Measurements from ENCODE around the gene PPFIBP2.
"Not testable (repeated sequence)": the region's sequence is repeated elsewhere in the genome, so short reads cannot be mapped to it uniquely, and the experiment has no call there.

Gene PPFIBP2

GRCh38 chr11:7637447-7638157 is 123.8 kb downstream of the PPFIBP2 start:
- DNase-seq (ENCODE audit: low read depth): peak; percentile 87

DNA sequence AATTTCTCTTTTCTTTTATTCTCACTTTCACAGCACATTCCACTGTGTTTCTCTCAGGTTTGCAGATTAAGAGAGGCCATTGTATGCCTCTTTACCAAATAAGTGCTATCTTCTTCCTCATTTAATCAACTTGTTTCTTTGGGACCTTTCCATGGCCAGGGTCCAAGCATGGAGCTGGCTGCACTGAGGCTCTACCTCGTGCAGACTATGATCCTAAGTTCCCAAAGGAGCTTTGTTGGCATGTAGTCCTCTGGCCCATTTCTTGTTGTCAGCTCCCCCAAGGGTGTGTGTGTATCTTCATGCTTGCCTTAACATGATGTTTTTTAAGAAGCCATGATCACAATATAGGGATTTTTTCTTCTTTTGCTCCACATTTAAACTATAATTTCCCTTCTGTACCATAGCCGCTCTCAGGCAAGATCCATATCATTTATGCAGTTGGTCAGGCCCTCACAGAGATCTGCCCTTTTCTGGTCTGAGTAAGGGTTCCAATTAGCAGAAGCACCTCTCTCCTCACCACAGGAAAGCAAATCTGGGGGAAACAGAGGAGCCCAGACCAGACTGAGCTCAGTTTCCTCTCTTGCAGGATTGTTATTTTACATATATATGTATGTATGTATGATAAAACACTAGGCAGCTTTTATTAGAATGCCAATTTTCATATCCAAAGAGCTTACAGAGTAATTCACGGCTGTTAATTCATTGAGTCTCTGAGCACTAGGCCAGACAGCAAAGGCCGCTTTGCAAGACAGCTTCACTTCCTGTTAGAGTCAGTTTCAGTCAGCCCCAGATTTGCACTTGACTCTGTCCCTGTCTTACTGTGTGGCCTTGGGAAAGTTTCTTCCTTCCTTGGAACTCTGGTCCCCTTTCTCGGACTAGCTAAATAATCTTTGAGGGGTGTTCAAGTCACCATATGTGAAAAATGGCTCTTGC is 125.2 kb downstream of the PPFIBP2 start:
- DNase-seq (ENCODE audit: low read depth): no peak

DNA sequence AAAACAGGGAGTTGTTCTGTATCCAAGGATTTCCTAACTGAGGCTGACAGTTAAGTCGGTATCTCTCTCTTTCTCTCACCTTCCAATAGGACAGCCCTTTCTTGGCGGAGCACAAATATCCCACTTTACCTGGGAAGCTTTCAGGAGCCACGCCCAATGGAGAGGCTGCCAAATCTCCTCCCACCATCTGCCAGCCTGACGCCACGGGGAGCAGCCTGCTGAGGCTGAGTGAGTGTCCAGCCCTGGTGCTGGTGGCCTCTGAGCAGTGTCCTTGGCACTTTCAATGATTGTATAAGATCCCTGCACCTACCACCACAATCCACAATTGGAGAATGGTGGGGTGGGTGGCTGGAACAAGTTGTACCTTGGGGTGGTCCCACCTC is 125.8 kb downstream of the PPFIBP2 start:
- DNase-seq (ENCODE audit: low read depth): no peak

- no peak for DNase-seq (ENCODE audit: low read depth)
These were observed 127.0 kb downstream of the PPFIBP2 start for GRCh38 chr11:7640816-7641215.

GRCh38 chr11:7642747-7643146 is 128.9 kb downstream of the PPFIBP2 start:
- no peak for DNase-seq (ENCODE audit: low read depth)

DNA sequence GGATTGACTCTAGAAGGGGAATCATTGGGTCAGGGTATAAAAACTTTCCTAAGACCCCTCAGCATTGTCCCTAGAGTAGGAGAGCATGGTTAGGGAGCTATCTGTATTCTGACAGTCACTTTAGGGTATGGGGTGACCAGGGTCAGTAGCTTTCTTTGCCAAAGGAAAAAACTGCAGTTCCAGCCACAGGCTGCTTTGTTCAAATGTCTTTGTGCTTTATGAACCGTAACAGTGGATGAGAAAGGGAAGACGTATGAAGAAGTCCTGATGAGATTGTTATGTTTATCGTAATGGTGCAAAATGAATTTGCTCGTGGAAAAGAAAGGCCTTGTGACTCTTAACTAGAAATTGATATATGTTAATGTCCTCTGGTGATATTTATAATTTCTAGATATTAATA is 129.5 kb downstream of the PPFIBP2 start:
- DNase-seq (ENCODE audit: low read depth): no peak

- no peak for DNase-seq (ENCODE audit: low read depth)
These were observed 131.4 kb downstream of the PPFIBP2 start for GRCh38 chr11:7645206-7645605.

DNA sequence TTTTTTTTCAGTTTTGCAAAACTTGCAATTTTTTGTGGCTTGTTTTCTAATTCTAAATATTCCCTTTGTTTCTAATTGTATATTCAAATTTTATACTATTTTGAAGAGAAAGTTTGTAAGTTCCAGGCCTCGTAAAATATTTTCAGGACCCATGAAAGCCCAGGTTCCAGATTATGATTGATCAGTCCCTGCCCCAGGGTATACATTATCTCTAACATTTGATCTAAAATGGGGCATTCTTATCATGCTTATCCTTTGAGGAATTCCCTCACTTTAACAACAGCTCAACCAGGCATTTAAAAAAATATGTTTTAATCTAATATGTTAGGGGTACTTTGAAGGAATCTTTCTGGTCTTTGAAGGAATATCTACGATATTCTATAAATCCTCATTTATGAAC is 133.1 kb downstream of the PPFIBP2 start:
- no peak for DNase-seq (ENCODE audit: low read depth)

GRCh38 chr11:7648264-7648663 is 134.5 kb downstream of the PPFIBP2 start:
- no peak for DNase-seq (ENCODE audit: low read depth)

- DNase-seq (ENCODE audit: low read depth): no peak
These were observed 137.3 kb downstream of the PPFIBP2 start for GRCh38 chr11:7651140-7651551.

GRCh38 chr11:7651700-7652099 is 137.9 kb downstream of the PPFIBP2 start:
- DNase-seq (ENCODE audit: low read depth): no peak

- DNase-seq (ENCODE audit: low read depth): no peak
These were observed 140.5 kb downstream of the PPFIBP2 start for GRCh38 chr11:7654195-7654705.

DNA sequence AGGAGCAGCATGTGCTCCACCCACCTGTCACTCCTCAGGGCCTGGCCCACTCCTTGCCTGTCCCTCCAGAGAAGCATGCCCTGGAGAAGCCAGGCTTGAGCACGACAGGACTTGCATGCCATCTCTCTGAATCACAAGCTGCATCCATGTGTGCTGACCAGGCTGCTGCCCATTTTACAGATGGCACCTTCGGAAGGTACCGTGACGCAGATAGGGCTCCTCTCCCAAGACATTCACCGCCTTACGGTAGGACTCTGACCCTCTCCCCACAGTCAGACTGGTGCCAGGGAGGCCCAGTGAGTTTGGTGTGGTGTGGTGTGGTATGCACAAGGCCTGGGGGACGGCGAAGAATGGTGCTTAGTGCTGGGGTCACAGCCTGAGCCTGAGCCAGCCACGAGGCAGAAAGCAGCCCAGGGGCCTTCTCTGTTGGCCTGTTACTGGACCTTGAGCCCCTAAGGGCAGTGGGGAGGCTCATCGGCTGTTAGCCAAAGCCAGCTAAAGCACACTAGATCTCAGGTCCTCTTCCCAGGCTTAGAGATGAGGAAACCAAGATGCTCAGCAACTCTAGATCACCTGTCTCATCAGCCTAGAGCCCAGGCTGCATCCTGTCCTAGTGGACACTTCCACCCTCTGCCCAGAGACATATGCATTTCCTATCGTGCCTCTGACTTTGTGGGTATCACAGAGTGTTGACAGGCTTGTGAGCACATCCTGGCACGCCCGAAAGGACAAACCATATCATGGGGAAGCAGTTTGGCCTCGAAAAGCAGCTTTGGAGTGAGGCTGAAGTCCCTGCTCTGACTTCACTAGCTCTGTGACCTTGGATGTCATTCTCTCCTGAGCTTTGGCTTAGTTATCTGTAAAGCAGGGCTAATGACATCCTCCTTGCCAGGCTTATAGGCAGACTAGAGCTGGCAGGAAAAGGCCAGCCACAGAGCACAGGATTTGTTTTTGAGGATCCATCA is 141.7 kb downstream of the PPFIBP2 start:
- DNase-seq (ENCODE audit: low read depth): no peak

GRCh38 chr11:7656704-7657103 is 142.9 kb downstream of the PPFIBP2 start:
- no peak for DNase-seq (ENCODE audit: low read depth)

DNA sequence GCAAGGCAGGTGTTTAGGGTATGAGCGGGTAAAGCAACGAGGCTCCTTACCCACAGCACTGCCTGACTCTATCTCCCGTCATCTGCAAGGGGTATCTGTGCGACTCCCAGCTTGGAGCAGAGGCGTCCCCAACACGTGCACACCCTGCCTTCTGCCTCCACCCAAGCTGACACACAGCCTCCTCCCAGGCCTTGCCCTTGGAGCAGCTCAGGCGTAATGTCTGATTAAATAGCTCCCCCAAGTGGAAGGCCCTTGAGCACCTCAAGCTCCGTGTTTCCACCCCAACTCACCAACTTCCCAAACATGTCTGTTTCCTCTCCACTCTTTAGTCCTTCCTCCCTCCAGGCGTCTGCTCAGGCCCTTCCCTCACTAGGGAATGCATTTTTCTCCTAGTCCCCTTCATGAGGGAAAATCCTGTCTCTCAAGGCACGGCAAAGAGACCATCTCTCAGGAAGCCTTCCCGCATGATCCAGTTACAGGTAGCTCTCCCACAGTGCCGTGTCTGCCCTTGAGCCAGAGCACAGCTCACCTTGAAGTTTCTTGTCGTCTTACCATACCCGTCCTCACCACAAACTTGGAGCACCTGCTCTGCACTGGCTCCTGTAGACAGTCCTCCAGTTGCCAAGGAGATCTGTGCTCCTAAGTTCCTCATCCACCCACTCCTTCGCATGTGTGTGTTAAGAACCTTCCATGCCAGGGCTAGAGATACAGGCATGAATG is 143.7 kb downstream of the PPFIBP2 start:
- peak; percentile 64 for DNase-seq (ENCODE audit: low read depth)

DNA sequence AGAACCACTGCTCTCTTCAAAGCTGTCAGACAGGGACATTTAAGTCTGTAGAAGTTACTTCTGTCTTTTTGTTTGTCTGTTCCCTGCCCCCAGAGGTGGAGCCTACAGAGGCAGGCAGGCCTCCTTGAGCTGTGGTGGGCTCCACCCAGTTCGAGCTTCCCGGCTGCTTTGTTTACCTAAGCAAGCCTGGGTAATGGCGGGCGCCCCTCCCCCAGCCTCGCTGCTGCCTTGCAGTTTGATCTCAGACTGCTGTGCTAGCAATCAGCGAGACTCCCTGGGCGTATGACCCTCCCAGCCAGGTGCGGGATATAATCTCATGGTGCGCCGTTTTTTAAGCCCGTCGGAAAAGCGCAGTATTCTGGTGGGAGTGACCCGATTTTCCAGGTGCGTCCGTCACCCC is 149.7 kb downstream of the PPFIBP2 start:
- DNase-seq (ENCODE audit: low read depth): not testable (repeated sequence)

- no peak for DNase-seq (ENCODE audit: low read depth)
These were observed 151.1 kb downstream of the PPFIBP2 start for GRCh38 chr11:7664867-7665266.

DNA sequence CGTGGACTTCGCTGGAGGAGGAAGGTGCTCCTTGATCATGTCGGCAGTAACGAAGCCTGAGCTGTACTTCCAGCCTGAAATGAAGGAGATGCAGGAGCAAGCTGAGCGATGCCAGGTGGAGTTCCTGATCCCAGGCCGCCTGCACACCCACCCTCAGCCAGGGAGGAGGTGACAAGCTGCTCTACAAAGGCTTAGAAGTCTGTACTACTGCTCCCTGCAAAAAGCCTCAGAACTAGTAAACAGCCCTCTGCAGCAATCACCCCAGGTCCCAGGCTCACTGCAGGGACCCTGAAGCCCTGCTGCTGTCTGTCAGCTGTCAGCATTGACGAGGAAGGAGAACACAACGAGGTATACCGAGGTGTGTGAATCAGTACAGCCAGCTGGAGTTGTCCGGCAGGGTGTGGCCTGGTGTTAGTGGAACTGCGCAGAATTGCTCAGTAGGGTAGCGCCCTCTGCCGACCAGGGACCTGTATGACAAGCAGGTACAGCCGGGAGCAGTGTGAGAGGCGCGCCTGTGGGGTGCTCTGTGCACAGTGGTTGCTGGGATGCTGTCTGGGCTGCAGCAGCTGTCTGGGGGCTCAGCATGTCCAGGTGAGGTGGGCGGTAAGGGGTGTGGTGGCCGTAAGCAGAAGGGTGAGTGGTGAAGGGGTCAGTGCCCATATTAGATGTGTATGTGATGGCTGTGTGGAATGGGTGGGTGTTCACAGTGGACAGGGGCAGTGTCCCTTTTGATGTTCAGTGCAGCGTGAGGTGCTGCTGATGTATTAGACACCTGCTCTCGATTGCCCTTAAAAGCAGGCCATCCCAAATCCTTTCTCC is 151.9 kb downstream of the PPFIBP2 start:
- DNase-seq (ENCODE audit: low read depth): peak; percentile 55

- DNase-seq (ENCODE audit: low read depth): no peak
These were observed 152.6 kb downstream of the PPFIBP2 start for GRCh38 chr11:7666292-7666866.

DNA sequence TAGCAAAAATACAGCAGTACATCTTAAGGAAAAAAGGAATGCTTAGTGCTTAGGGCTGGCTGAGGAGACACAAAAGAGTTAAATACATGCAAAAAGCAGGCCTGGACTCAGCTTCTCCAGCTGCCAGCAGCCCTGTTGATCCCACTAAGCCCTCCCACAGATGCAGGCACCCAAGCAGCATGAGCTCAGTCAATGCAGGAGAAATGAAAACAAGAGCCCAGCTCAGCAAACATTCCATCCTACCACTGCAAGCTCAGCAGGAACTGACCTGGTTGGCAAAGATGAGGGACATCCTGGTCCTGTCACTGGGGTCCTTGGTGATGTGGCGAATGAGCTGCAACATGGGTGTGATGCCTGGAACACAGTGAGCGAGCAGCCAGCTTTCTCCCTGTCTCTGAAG is 153.7 kb downstream of the PPFIBP2 start:
- DNase-seq (ENCODE audit: low read depth): no peak

Measured in fibroblast of the conjunctiva (primary cell).